Neuronal stem cell (in vitro differentiated cells): Measurements from ENCODE around the gene RRM2.

ENCODE experiments used
- DNase-seq: peaks from one replicate; pipeline ENCODE4 v3.0.0-alpha.2; 2013; ENCODE audit warnings: low spot score
- H2AFZ ChIP-seq: one replicate; pipeline ENCODE4 v1.6.1; 2013; ENCODE audit warnings: mild to moderate bottlenecking, low read length, inconsistent platforms
- H2AK5ac ChIP-seq: 2 replicates; pipeline ENCODE4 v1.6.1; 2013; ENCODE audit warnings: low read depth, mild to moderate bottlenecking, inconsistent platforms, low read length, moderate library complexity, mixed read lengths
- H2BK120ac ChIP-seq: 2 replicates; pipeline ENCODE4 v1.6.1; 2013; ENCODE audit warnings: low read depth, mild to moderate bottlenecking, inconsistent platforms, low read length, moderate library complexity, mixed read lengths
- H2BK12ac ChIP-seq: one replicate; pipeline ENCODE4 v1.6.1; 2013; ENCODE audit warnings: low read length, inconsistent platforms
- H2BK15ac ChIP-seq: 2 replicates; pipeline ENCODE4 v1.6.1; 2013; ENCODE audit warnings: mild to moderate bottlenecking, low read length, inconsistent platforms, mixed read lengths
- H2BK5ac ChIP-seq: one replicate; pipeline ENCODE4 v1.6.1; 2013; ENCODE audit warnings: inconsistent platforms, mild to moderate bottlenecking, low read length, moderate library complexity
- H3K14ac ChIP-seq: one replicate; pipeline ENCODE4 v1.6.1; 2013; ENCODE audit warnings: low read length, inconsistent platforms
- H3K18ac ChIP-seq: 2 replicates; pipeline ENCODE4 v1.6.1; 2013; ENCODE audit warnings: low read length, inconsistent platforms
- H3K23ac ChIP-seq: 2 replicates; pipeline ENCODE4 v1.6.1; 2013; ENCODE audit warnings: low read depth, mild to moderate bottlenecking, mixed read lengths, low read length, inconsistent platforms; ENCODE audit not compliant: poor library complexity
- H3K27ac ChIP-seq: replicated peaks from 3 replicates; pipeline ENCODE4 v1.5.1; 2013; ENCODE audit warnings: low read length, inconsistent platforms
- H3K27me3 ChIP-seq, 3 experiments: 2 replicates each; pipeline ENCODE4 v1.6.1; 2013; ENCODE audit warnings: low read length in 3 of 3, mild to moderate bottlenecking in 2 of 3, inconsistent platforms in 1 of 3, low read depth in 1 of 3, mixed read lengths in 1 of 3, moderate library complexity in 1 of 3; ENCODE audit not compliant: control insufficient read depth in 3 of 3, insufficient read depth in 3 of 3
- H3K36me3 ChIP-seq, 2 donors: replicated peaks in 1 of 2; 2 replicates each; pipeline ENCODE4 v1.6.1; 2013; ENCODE audit warnings: low read length in 2 of 2; ENCODE audit not compliant: control insufficient read depth in 2 of 2, insufficient read depth in 2 of 2
- H3K4ac ChIP-seq: 2 replicates; pipeline ENCODE4 v1.6.1; 2013; ENCODE audit warnings: inconsistent platforms, mild to moderate bottlenecking, low read length, moderate library complexity
- H3K4me1 ChIP-seq, 2 donors: 1 replicate in 1 of 2; 2 replicates in 1 of 2; pipeline ENCODE4 v1.6.1; 2013; ENCODE audit warnings: low read length in 2 of 2, low read depth in 1 of 2; ENCODE audit not compliant: control insufficient read depth in 2 of 2, insufficient read depth in 1 of 2
- H3K4me2 ChIP-seq: one replicate; pipeline ENCODE4 v1.6.1; 2013; ENCODE audit warnings: mild to moderate bottlenecking, low read length, inconsistent platforms; ENCODE audit not compliant: insufficient read depth, poor library complexity, severe bottlenecking
- H3K4me3 ChIP-seq, 2 donors: 2 replicates each; pipeline ENCODE4 v1.5.1; 2013; ENCODE audit warnings: low read length in 2 of 2, mild to moderate bottlenecking in 2 of 2, inconsistent platforms in 1 of 2, moderate library complexity in 1 of 2
- H3K79me1 ChIP-seq: one replicate; pipeline ENCODE4 v1.6.1; 2013; ENCODE audit warnings: low read depth, mild to moderate bottlenecking, inconsistent platforms, low read length, moderate library complexity
- H3K9ac ChIP-seq: one replicate; pipeline ENCODE4 v1.6.1; 2013; ENCODE audit warnings: mild to moderate bottlenecking, low read depth, low read length, inconsistent platforms; ENCODE audit not compliant: poor library complexity
- H3K9me3 ChIP-seq, 2 donors: replicated peaks in 1 of 2; 2 replicates each; pipeline versions ENCODE3 to v1.6.1; 2013; ENCODE audit warnings: low read length in 2 of 2, mild to moderate bottlenecking in 2 of 2, inconsistent platforms in 1 of 2, low read depth in 1 of 2, mixed read lengths in 1 of 2, moderate library complexity in 1 of 2; ENCODE audit not compliant: control insufficient read depth in 2 of 2, insufficient read depth in 1 of 2
- H4K8ac ChIP-seq: one replicate; pipeline ENCODE4 v1.6.1; 2013; ENCODE audit warnings: low read depth, mild to moderate bottlenecking, inconsistent platforms, low read length, moderate library complexity
- H4K91ac ChIP-seq: one replicate; pipeline ENCODE4 v1.6.1; 2013; ENCODE audit warnings: low read length, low read depth, mild to moderate bottlenecking, inconsistent platforms; ENCODE audit not compliant: poor library complexity
- WGBS, 2 donors: extraction: QIAGEN DNeasy Blood & Tissue Kit; methylation state at CpG; one replicate each; pipeline ENCODE4 v1.1.7; 2013; ENCODE audit warnings: missing lambda C conversion rate in 2 of 2, mixed read lengths in 1 of 2; ENCODE audit not compliant: insufficient read length in 2 of 2, insufficient replicate concordance in 1 of 2; ENCODE audit errors: extremely low coverage in 2 of 2; 5-methylcytosine and 5-hydroxymethylcytosine counted together

RRM2 gene

DNA sequence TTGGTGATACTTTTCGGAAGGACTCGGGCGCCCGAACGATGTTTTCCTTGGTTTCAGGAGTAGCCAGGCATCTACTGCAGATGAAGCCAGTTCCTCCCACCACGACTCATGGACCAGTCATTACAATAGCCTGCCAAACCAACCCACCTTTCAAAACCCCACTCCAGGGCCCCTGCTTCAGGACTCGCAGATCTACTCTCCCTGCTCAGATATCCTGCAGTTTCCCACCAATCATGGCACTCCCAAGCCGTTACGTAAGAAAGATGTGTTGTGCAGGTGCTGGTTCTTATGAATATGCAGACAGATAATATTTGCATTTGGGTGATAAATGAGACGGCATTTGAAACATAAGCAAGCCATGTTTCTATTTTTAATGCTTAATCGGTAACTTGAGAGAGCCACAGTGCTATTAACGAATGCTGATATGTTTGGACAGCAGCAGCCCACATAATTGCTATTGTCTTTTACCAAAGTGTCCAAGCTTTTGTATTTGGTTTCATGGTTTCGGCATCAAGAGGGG, 38.8 kb upstream of the RRM2 start:
- Histone ChIP-seq H3K18ac (no peak overlapping the region), H3K9ac (no peak overlapping the region), H3K14ac (no peak overlapping the region), H3K23ac (no peak overlapping the region), H3K27me3 (peaks cover 6 to 64% (median 27%) of the 10 kb centered on the region in 3 experiments), H2AFZ (no peak overlapping the region), H3K4me1 (peaks cover 3 to 5% of the 10 kb centered on the region in 2 donors), H4K91ac (no peak overlapping the region), H3K4me2 (no peak overlapping the region), H3K36me3 (no peaks in the 10 kb centered on the region), H3K4ac (no peak overlapping the region), H3K27ac (no peak overlapping the region), H2BK5ac (no peak overlapping the region), H4K8ac (no peak overlapping the region), H2BK12ac (no peak overlapping the region), H2AK5ac (no peak overlapping the region), H2BK120ac (no peak overlapping the region), H3K9me3 (no peaks in the 10 kb centered on the region), H3K79me1 (no peaks in the 10 kb centered on the region), H2BK15ac (no peak overlapping the region), H3K4me3 (no peak overlapping the region)
- WGBS, 2 donors: no CpG with 5 or more reads among the region's 13 CpGs
- DNase-seq: no peak

DNA sequence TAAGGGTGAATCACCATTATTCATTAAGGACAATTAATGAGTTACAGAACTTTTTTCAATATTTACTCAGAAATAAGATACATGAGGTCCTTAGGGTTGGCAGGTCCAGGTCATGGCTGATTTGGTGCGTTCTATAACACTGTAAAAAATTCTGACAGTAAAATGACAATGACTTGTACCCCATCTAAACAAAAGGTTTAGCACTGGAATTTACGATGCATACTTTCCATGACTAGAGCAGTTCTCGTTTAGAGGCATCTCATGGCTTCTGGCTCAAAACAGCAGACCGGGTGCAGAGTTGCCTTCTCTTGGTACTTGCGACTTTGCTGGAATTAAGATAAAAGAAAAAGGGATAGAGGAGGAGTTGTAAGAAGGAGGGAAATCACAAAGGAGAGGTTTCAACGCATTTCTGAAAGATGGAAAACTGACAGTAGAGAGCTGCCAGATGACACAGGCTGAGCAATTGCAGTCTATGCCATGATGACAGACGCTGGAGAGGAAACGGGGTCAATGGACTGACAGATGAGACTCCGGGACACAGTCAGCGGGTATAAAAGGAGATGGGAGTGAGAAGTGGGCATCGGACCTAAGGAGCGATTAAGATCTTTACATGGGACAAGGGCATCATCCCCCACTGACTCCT, 38.2 kb upstream of the RRM2 start:
- H3K36me3 ChIP-seq: no peaks in the 10 kb centered on the region
- no peaks in the 10 kb centered on the region for H3K79me1 ChIP-seq
- no peak overlapping the region for H4K91ac ChIP-seq
- no peak overlapping the region for H3K4ac ChIP-seq
- H2BK12ac ChIP-seq: no peak overlapping the region
- H3K23ac ChIP-seq: no peak overlapping the region
- peaks cover under 1 to 3% of the 10 kb centered on the region in 2 donors for H3K4me1 ChIP-seq
- no peak overlapping the region for H3K27ac ChIP-seq
- no peak overlapping the region for H2BK120ac ChIP-seq
- H3K4me3 ChIP-seq: no peak overlapping the region
- H4K8ac ChIP-seq: no peak overlapping the region
- H3K18ac ChIP-seq: no peak overlapping the region
- no CpG with 5 or more reads among the region's 12 CpGs for WGBS, 2 donors
- H3K9ac ChIP-seq: no peak overlapping the region
- no peak overlapping the region for H2BK15ac ChIP-seq
- no peak overlapping the region for H3K14ac ChIP-seq
- H2BK5ac ChIP-seq: no peak overlapping the region
- H3K9me3 ChIP-seq: no peaks in the 10 kb centered on the region
- H3K4me2 ChIP-seq: no peak overlapping the region
- peaks cover 6 to 62% (median 21%) of the 10 kb centered on the region in 3 experiments for H3K27me3 ChIP-seq
- H2AK5ac ChIP-seq: no peak overlapping the region
- no peak for DNase-seq
- no peak overlapping the region for H2AFZ ChIP-seq

DNA sequence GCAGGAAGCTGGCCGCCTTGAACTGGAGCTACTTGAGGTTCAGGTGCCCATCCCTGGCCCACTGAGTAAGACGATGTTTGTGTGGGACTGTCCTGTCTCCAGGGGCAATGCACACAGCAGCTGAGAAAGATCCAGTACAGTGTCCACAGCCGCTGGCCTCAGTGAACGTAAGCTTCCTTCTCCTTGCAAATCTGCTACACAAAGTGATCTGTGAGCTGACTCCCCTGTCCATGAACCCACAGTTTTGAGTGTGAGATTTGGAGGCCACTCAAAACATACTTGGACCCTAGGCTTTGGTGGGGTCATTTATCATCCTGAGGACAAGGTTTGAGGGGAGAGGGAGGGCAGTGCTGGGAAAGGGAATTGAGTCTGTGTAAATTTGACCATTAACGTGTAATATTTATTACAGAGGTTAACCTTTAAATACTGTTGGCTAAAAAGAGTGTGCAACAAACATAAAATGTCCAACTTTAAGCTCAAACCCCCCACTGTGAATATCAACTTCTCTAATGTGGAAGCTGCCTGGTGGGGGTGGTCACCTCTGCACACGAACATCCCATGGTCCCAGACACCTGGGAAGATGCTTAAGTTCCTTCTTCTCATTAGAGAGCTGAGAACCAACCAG, 37.4 kb upstream of the RRM2 start:
- Histone ChIP-seq H2BK120ac (no peak overlapping the region), H2BK5ac (no peak overlapping the region), H3K4ac (no peak overlapping the region), H2BK12ac (no peak overlapping the region), H3K27me3 (peaks cover 6 to 62% (median 14%) of the 10 kb centered on the region in 3 experiments), H3K4me3 (no peak overlapping the region), H3K79me1 (no peaks in the 10 kb centered on the region), H3K14ac (no peak overlapping the region), H2BK15ac (no peak overlapping the region), H3K4me2 (no peak overlapping the region), H3K9me3 (no peaks in the 10 kb centered on the region), H3K27ac (no peak overlapping the region), H3K18ac (no peak overlapping the region), H2AFZ (no peak overlapping the region), H3K23ac (no peak overlapping the region), H3K36me3 (no peaks in the 10 kb centered on the region), H3K9ac (peak overlapping the region; percentile 55), H4K8ac (no peak overlapping the region), H2AK5ac (no peak overlapping the region), H3K4me1 (peaks cover 0 to 3% of the 10 kb centered on the region in 2 donors), H4K91ac (no peak overlapping the region)
- no CpG with 5 or more reads among the region's 6 CpGs for WGBS, 2 donors
- no peak for DNase-seq

DNA sequence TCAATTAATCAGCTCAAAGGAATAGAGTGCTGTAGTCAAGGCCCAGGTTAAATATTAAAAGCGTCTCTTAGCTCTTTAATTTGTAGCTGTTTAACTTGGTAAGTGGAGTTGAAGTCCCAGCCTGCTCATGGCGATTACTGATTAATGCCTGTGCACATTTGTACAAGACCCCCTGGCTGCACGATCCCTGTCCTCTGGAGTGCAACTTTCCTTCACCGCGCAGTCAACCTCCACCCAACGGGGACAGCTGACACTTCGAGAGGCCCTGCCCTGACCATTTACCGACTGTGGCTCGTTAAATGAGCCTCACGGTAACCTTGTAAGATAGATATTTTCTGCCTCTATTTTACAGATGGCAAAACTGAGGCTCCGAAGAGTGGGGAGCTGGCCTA, 36.9 kb upstream of the RRM2 start:
- H3K9ac ChIP-seq: no peak overlapping the region
- peaks cover 0 to 2% of the 10 kb centered on the region in 2 donors for H3K4me1 ChIP-seq
- no peak overlapping the region for H3K23ac ChIP-seq
- no peak overlapping the region for H3K4me3 ChIP-seq
- DNase-seq: no peak
- H3K27ac ChIP-seq: no peak overlapping the region
- H3K4ac ChIP-seq: no peak overlapping the region
- H3K18ac ChIP-seq: no peak overlapping the region
- H3K14ac ChIP-seq: no peak overlapping the region
- no peak overlapping the region for H2BK12ac ChIP-seq
- H3K36me3 ChIP-seq: no peaks in the 10 kb centered on the region
- no peak overlapping the region for H2AFZ ChIP-seq
- no peak overlapping the region for H2BK5ac ChIP-seq
- no peaks in the 10 kb centered on the region for H3K79me1 ChIP-seq
- no peak overlapping the region for H2BK120ac ChIP-seq
- H3K4me2 ChIP-seq: no peak overlapping the region
- H4K8ac ChIP-seq: no peak overlapping the region
- WGBS, 2 donors: no CpG with 5 or more reads among the region's 11 CpGs
- no peaks in the 10 kb centered on the region for H3K9me3 ChIP-seq
- peaks cover 3 to 58% (median 9%) of the 10 kb centered on the region in 3 experiments for H3K27me3 ChIP-seq
- H4K91ac ChIP-seq: no peak overlapping the region
- no peak overlapping the region for H2BK15ac ChIP-seq
- no peak overlapping the region for H2AK5ac ChIP-seq
